GM21717 (cell line): ENCODE results near the gene CELF4.
"Not testable (repeated sequence)": the region's sequence is repeated elsewhere in the genome, so short reads cannot be mapped to it uniquely, and the experiment has no call there.

Experiments used
- ATAC-seq: cut with Tn5 transposase; IDR thresholded peaks from one replicate; pipeline ENCODE4 v1.9.1; 2021; ENCODE audit warnings: mild to moderate bottlenecking, moderate library complexity; ENCODE audit not compliant: unreplicated experiment

The CELF4 gene

GRCh38 chr18:37473195-37473840 lies 92.3 kb downstream of the CELF4 start:
- no peak for ATAC-seq

GRCh38 chr18:37471637-37472036 lies 94.0 kb downstream of the CELF4 start:
- ATAC-seq, result no peak

- no peak for ATAC-seq
Observed at GRCh38 chr18:37470986-37471385, 94.6 kb downstream of the CELF4 start.

GRCh38 chr18:37467002-37467662 lies 98.5 kb downstream of the CELF4 start:
- no peak for ATAC-seq

GRCh38 chr18:37465958-37466357 lies 99.6 kb downstream of the CELF4 start:
- ATAC-seq, result no peak

- ATAC-seq, result no peak
Observed at GRCh38 chr18:37464257-37464656, 101.3 kb downstream of the CELF4 start.

GRCh38 chr18:37461329-37461728 lies 104.3 kb downstream of the CELF4 start:
- ATAC-seq, result not testable (repeated sequence)

GRCh38 chr18:37460604-37461003 lies 105.0 kb downstream of the CELF4 start:
- ATAC-seq, result no peak

- ATAC-seq, result no peak
Observed at GRCh38 chr18:37458697-37459096, 106.9 kb downstream of the CELF4 start.

GRCh38 chr18:37457753-37458152 lies 107.8 kb downstream of the CELF4 start:
- ATAC-seq, result no peak

GRCh38 chr18:37457341-37457740 lies 108.3 kb downstream of the CELF4 start:
- no peak for ATAC-seq

- ATAC-seq, result no peak
Observed at GRCh38 chr18:37456873-37457272, 108.7 kb downstream of the CELF4 start.

GRCh38 chr18:37456395-37456794 lies 109.2 kb downstream of the CELF4 start:
- no peak for ATAC-seq

- no peak for ATAC-seq
Observed at GRCh38 chr18:37453752-37454151, 111.8 kb downstream of the CELF4 start.

- no peak for ATAC-seq
Observed at GRCh38 chr18:37452682-37453385, 112.8 kb downstream of the CELF4 start.

- no peak for ATAC-seq
Observed at GRCh38 chr18:37452015-37452414, 113.6 kb downstream of the CELF4 start.

- ATAC-seq, result no peak
Observed at GRCh38 chr18:37451239-37451825, 114.3 kb downstream of the CELF4 start.

GRCh38 chr18:37450434-37451132 lies 115.0 kb downstream of the CELF4 start:
- ATAC-seq, result no peak

GRCh38 chr18:37449618-37450017 lies 116.0 kb downstream of the CELF4 start:
- ATAC-seq, result no peak

GRCh38 chr18:37448946-37449345 lies 116.7 kb downstream of the CELF4 start:
- ATAC-seq, result no peak
